Gastroesophageal sphincter (tissue), 4 donors: ENCODE results near the gene SMIM33. TPM values are rescaled to one million over a fixed set of nuclear protein-coding genes. Genes with fewer than 3 reads are reported as not detected.

ENCODE experiments used
- ATAC-seq: fragments of 150-250 bp; one replicate; pipeline ENCODE4 v1.9.1; 2016; ENCODE audit warnings: mild to moderate bottlenecking, moderate library complexity
- H3K27ac ChIP-seq, 4 donors: fragments of 200-600 bp; sonication (generic) in 3 of 4; 1 replicate in 3 of 4; 2 replicates in 1 of 4; pipeline ENCODE4 v1.5.1; 2016 to 2019
- H3K27me3 ChIP-seq: fragments of 200-600 bp; sonication (generic); one replicate; pipeline ENCODE4 v1.5.1; 2019
- H3K36me3 ChIP-seq, 2 donors: fragments of 200-600 bp; sonication (generic); one replicate each; pipeline ENCODE4 v1.5.1; 2019; ENCODE audit warnings: control low read depth in 1 of 2
- H3K4me1 ChIP-seq, 3 donors: fragments of 200-600 bp; sonication (generic); 1 replicate in 2 of 3; 2 replicates in 1 of 3; pipeline ENCODE4 v1.5.1; 2016 to 2019; ENCODE audit warnings: control low read depth in 2 of 3
- H3K4me3 ChIP-seq, 2 donors: fragments of 200-600 bp; sonication (generic); one replicate each; pipeline ENCODE4 v1.5.1; 2019; ENCODE audit warnings: mild to moderate bottlenecking in 1 of 2, moderate library complexity in 1 of 2
- H3K9me3 ChIP-seq, 3 donors: fragments of 200-600 bp; sonication (generic); one replicate each; pipeline ENCODE4 v1.5.1; 2017 to 2019; ENCODE audit warnings: control low read depth in 2 of 3
- EP300 ChIP-seq: sonication (generic); formaldehyde crosslinking; IDR thresholded peaks from one replicate; pipeline ENCODE4 v1.6.1; 2017; ENCODE audit warnings: antibody characterized with exemption, mild to moderate bottlenecking
- POLR2A ChIP-seq, 2 donors: fragments of 450-650 bp; IDR thresholded peaks; one replicate each; pipeline ENCODE4 v1.6.1; 2017; ENCODE audit warnings: antibody characterized with exemption in 2 of 2, mild to moderate bottlenecking in 2 of 2, moderate library complexity in 1 of 2
- POLR2AphosphoS5 ChIP-seq: sonication (generic); formaldehyde crosslinking; IDR thresholded peaks from one replicate; pipeline ENCODE4 v1.6.1; 2017; ENCODE audit warnings: antibody characterized with exemption
- WGBS, 2 donors: methylation state at CpG; one replicate each; pipeline ENCODE4 v1.1.5; 2018; ENCODE audit warnings: low coverage in 1 of 2; 5-methylcytosine and 5-hydroxymethylcytosine counted together
- total RNA-seq, 4 donors: library from RNA; depleted of rRNA; stranded (reverse); fragments of >200 nt; gene quantifications; one replicate each; pipeline ENCODE4 v1.1.0, GENCODE V29; 2016
- TF ChIP-seq, protein P1 (sequence below), 4 experiments: fragments of 200-600 bp in 2 of 4; fragments of 450-650 bp in 2 of 4; sonication (generic) in 1 of 4; IDR thresholded peaks; one replicate each; pipeline ENCODE4 v1.5.1; 2017 to 2019; ENCODE audit warnings: antibody characterized with exemption in 4 of 4, mild to moderate bottlenecking in 2 of 4, moderate library complexity in 2 of 4

SMIM33 gene
- total RNA-seq, 4 donors from 2014 or later: not detected

DNA sequence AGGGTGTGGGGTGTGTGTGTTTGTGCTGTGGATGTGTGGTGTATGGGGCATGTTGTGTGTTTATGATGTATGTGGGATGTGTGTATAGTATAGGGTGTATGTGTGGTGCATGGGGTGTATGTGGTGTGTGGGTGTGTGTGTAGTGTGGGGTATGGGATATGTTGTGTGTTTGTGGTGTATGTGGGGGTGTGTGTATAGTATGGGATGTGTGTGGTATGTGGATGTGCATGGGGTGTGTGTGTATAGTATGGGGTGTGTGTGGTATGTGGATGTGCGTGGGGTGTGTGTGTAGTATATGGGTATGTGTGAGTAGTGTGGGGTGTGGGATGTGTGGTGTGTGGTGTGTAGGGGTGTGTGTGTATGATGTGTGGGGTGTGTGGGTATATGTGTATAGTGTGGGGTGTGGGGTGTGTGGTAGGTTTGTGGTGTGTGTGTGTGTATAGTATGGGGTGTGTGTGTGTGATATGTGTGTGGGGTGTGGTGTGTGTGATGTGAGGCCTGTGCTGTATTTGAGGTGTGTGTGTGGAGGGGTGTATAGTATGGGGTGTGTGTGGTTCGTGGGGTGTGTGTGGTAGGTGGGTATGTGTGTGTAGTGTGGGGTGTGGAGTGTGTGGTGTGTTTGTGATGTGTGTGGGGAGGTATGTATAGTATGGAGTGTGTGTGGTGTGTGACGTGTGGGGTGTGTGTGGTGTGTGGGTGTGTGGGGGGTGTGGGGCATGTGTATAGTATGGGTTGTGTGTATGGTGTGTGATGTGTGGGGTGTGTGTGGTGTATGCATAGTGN lies 18.7 kb upstream of the SMIM33 start:
- Histone ChIP-seq H3K27ac (no peak overlapping the region), H3K4me3 (no peak overlapping the region), H3K9me3 (no peaks in the 10 kb centered on the region), H3K36me3 (no peaks in the 10 kb centered on the region), H3K4me1 (no peaks in the 10 kb centered on the region), H3K27me3 (no peaks in the 10 kb centered on the region)
- ATAC-seq: peak; percentile 20
- WGBS, 2 donors: 65 to 71% methylated on average over 3 of the region's 3 CpGs
- TF ChIP-seq, protein P1, sequence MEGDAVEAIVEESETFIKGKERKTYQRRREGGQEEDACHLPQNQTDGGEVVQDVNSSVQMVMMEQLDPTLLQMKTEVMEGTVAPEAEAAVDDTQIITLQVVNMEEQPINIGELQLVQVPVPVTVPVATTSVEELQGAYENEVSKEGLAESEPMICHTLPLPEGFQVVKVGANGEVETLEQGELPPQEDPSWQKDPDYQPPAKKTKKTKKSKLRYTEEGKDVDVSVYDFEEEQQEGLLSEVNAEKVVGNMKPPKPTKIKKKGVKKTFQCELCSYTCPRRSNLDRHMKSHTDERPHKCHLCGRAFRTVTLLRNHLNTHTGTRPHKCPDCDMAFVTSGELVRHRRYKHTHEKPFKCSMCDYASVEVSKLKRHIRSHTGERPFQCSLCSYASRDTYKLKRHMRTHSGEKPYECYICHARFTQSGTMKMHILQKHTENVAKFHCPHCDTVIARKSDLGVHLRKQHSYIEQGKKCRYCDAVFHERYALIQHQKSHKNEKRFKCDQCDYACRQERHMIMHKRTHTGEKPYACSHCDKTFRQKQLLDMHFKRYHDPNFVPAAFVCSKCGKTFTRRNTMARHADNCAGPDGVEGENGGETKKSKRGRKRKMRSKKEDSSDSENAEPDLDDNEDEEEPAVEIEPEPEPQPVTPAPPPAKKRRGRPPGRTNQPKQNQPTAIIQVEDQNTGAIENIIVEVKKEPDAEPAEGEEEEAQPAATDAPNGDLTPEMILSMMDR (IDR thresholded peaks at IDR 0.05): no peak
- TF ChIP-seq EP300: no peak
- no peak for TF ChIP-seq POLR2A (IDR thresholded peaks at IDR 0.05)
- TF ChIP-seq POLR2AphosphoS5: no peak

DNA sequence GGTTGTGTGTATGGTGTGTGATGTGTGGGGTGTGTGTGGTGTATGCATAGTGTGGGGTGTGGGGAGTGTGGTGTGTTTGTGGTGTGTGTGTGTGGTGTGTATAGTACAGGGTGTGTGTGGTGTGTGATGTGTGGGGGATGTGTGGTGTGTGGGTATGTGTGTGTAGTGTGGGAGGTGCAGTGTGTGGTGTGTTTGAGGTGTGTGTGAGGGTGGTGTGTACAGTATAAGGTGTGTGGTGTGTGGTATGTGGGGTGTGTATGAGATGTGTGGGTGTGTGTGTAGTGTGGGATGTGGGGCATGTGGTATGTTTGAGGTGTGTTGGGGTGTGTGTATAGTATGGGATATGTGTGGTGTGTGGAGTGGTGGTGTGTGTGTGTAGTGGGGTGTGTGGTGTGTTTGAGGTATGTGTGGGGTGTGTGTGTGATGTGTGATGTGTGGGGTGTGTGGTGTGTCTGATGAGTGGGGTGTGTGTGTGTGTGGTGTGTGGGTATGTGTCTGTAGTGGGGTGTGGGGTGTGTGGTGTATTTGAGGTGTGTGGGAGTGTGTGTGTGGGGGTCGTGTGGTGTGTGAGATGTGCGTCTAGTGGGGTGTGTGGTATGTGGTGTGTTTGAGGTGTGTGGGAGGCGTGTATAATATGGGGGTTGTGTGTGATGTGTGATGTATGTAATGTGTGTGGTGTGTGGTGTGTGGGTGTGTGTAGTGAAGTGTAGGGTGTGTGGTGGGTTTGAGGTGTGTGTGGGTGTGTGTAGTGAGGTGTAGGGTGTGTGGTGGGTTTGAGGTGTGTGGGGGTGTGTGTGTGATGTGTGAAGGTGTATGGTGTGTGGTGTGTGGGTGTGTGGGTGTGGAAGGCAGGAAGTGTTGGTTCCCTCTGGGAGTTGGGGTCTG lies 16.9 kb upstream of the SMIM33 start:
- Histone ChIP-seq H3K27ac (no peak overlapping the region), H3K27me3 (no peaks in the 10 kb centered on the region), H3K4me3 (no peak overlapping the region), H3K9me3 (no peaks in the 10 kb centered on the region), H3K4me1 (no peaks in the 10 kb centered on the region), H3K36me3 (no peaks in the 10 kb centered on the region)
- 69 to 76% methylated on average over 3 of the region's 3 CpGs for WGBS, 2 donors
- TF ChIP-seq POLR2A (IDR thresholded peaks at IDR 0.05) (no peak), EP300 (no peak), POLR2AphosphoS5 (no peak)
- TF ChIP-seq, protein P1 (IDR thresholded peaks at IDR 0.05): no peak
- ATAC-seq: no peak

DNA sequence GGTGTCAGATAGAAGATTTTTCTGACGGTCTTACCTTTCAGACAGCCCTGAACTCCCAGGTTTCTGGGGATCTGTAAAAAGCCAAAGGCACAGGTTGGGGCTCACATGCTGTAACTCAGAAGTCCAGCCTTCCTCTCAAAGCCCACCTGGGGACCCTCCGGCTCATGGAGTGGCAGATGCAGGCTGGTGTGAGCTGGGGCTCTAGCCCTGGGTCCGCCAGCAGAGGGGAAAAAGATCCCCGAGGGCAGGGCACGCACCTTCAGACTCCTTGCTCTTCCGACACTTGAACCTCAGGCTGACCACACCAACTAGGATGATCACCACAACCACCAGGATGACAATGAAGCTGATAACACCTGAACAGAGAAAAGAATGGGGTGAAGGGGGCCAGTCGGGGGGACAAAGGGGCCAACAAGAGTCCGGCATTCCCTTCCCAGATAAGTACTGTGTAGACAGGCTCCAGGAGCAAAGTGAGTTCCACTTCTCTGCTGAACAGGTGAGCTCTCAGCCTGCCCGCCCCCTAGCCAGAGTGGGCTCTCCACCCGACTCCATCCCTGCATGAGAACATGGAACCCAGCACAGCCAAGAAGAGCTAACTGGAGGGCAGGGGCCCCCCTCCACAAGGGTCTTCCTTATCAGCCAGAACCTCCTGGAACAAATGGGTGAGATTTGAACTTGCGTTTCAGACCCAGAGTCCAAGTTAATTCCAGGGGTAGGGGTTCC lies 16.1 kb upstream of the SMIM33 start:
- H3K36me3 ChIP-seq: no peaks in the 10 kb centered on the region
- no peak overlapping the region for H3K4me3 ChIP-seq
- TF ChIP-seq EP300 (no peak), POLR2AphosphoS5 (no peak), POLR2A (IDR thresholded peaks at IDR 0.05) (no peak)
- TF ChIP-seq, protein P1 (IDR thresholded peaks at IDR 0.05): no peak
- H3K27ac ChIP-seq: no peak overlapping the region
- H3K27me3 ChIP-seq: no peaks in the 10 kb centered on the region
- ATAC-seq: no peak
- 60 to 88% methylated on average over 2 to 4 of the region's 11 CpGs for WGBS, 2 donors
- no peaks in the 10 kb centered on the region for H3K9me3 ChIP-seq
- no peaks in the 10 kb centered on the region for H3K4me1 ChIP-seq

DNA sequence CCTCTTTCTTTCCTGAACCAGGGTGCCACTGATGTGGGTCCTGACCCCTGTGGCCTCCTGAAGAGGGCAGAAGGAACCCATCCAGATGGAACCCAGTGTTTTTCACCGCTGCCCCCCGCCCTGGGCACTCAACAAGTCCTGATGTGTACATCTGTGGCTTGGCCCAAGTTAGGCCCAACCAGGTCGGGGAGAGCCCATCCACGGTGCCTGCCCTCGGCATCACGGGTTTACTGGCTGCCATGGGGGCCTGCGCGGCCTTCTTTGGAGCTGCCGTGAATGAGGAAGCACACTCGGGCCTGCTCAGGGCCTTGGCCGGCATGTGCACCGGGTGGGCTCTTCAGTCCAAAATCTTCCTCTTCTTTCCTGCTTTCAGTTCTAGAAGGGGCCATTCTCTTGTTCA lies 14.0 kb upstream of the SMIM33 start:
- Histone ChIP-seq H3K4me3 (no peak overlapping the region), H3K4me1 (no peaks in the 10 kb centered on the region), H3K36me3 (no peaks in the 10 kb centered on the region), H3K9me3 (no peaks in the 10 kb centered on the region), H3K27ac (no peak overlapping the region), H3K27me3 (no peaks in the 10 kb centered on the region)
- ATAC-seq: no peak
- 60% methylated on average over 1 of the region's 12 CpGs; no CpG with 5 or more reads in 1 of the 2 donors for WGBS, 2 donors
- TF ChIP-seq POLR2A (IDR thresholded peaks at IDR 0.05) (no peak), POLR2AphosphoS5 (no peak)
- TF ChIP-seq, protein P1 (IDR thresholded peaks at IDR 0.05): no peak
